K562 (cell line): ENCODE measurements around the gene IL23R. TPM values are rescaled to one million over a fixed set of nuclear protein-coding genes. Genes with fewer than 3 reads are reported as not detected.

ENCODE experiments used
- ATAC-seq: fragments of 200-7000 bp; cut with Tn5 transposase; 3 replicates; pipeline ENCODE4 v1.9.1; 2020; ENCODE audit warnings: moderate library complexity
- BruUV-seq: library from RNA; stranded (reverse); fragments of 400-500 nt; replicated peaks from 2 replicates; lab custom pipeline; 2021; lab: Mats Ljungman, UMichigan
- CTCF ChIA-PET: fragments of 300-600 bp; formaldehyde crosslinking; extraction: SDS; loops from one replicate; lab custom pipeline; 2021; ENCODE audit warnings: low intra/inter-chr PET ratio; lab: Yijun Ruan, JAX
- POLR2A ChIA-PET: fragments of 300-600, 350-650 bp; sonication (Branson Sonifier 250); formaldehyde crosslinking; extraction: SDS; loops from one replicate; lab custom pipeline; 2021; ENCODE audit warnings: antibody characterized with exemption, inconsistent platforms; lab: Yijun Ruan, JAX
- DNase-seq, 4 experiments: peaks; one replicate each; pipeline versions ENCODE4 v3.0.0 to v3.0.0-alpha.2; 2011 to 2018; ENCODE audit warnings: low spot score in 3 of 4, mixed read lengths in 3 of 4; ENCODE audit errors: extremely low read depth in 1 of 4
- FAIRE-seq: peaks from 2 replicates; lab custom pipeline; 2011; peaks lifted over from hg19 to GRCh38; lab: Jason Lieb, UNC
- H2AFZ ChIP-seq: 2 replicates; pipeline ENCODE4 v1.6.0; 2011; ENCODE audit warnings: low read depth, low read length, control low read depth, inconsistent platforms
- H3K27ac ChIP-seq: fragments of 200-600 bp; 3 replicates; pipeline ENCODE4 v1.8.0; 2011; ENCODE audit warnings: low read depth, mild to moderate bottlenecking, control low read depth, inconsistent platforms, low read length, moderate library complexity, mixed read lengths; ENCODE audit errors: extremely low read depth
- H3K27me3 ChIP-seq, 2 experiments: fragments of 300-600 bp in 1 of 2; 2 replicates in 1 of 2; 3 replicates in 1 of 2; pipeline versions ENCODE4 v1.6.0 to v1.8.0; 2011; ENCODE audit warnings: inconsistent platforms in 2 of 2, low read length in 2 of 2, mild to moderate bottlenecking in 1 of 2, mixed read lengths in 1 of 2, moderate library complexity in 1 of 2; ENCODE audit not compliant: control insufficient read depth in 2 of 2, insufficient read depth in 2 of 2
- H3K36me3 ChIP-seq: fragments of 300-600 bp; 3 replicates; pipeline ENCODE4 v1.8.0; 2011; ENCODE audit warnings: mild to moderate bottlenecking, low read length, inconsistent platforms; ENCODE audit not compliant: control insufficient read depth, insufficient read depth
- H3K4me1 ChIP-seq, 2 experiments: fragments of 200-600 bp in 1 of 2; replicated peaks in 1 of 2; 2 replicates in 1 of 2; 3 replicates in 1 of 2; pipeline versions ENCODE4 v1.5.1 to v1.8.0; 2011; ENCODE audit warnings: inconsistent platforms in 2 of 2, low read length in 2 of 2, mild to moderate bottlenecking in 1 of 2, mixed read lengths in 1 of 2, moderate library complexity in 1 of 2; ENCODE audit not compliant: control insufficient read depth in 2 of 2, insufficient read depth in 2 of 2
- H3K4me2 ChIP-seq: 2 replicates; pipeline ENCODE4 v1.6.1; 2011; ENCODE audit warnings: low read length, control low read depth, inconsistent platforms, mixed read lengths; ENCODE audit not compliant: insufficient read depth
- H3K4me3 ChIP-seq: fragments of 200-600 bp; sonication (generic), shearing (Covaris generic); 2 replicates; pipeline ENCODE4 v1.5.1; 2016; ENCODE audit warnings: control low read depth, inconsistent platforms
- H3K79me2 ChIP-seq: fragments of 200-600 bp; 3 replicates; pipeline ENCODE4 v1.8.0; 2011; ENCODE audit warnings: low read length, inconsistent platforms; ENCODE audit not compliant: control insufficient read depth, insufficient read depth
- H3K9ac ChIP-seq, 2 experiments: 2 replicates each; pipeline versions ENCODE4 v1.6.0 to v1.6.1; 2011; ENCODE audit warnings: low read depth in 2 of 2, low read length in 2 of 2, control low read depth in 1 of 2, inconsistent platforms in 1 of 2, mild to moderate bottlenecking in 1 of 2, mixed read lengths in 1 of 2; ENCODE audit not compliant: insufficient read depth in 1 of 2
- H3K9me1 ChIP-seq: one replicate; pipeline ENCODE4 v1.6.0; 2011; ENCODE audit warnings: inconsistent platforms, mild to moderate bottlenecking, low read length, moderate library complexity; ENCODE audit not compliant: control insufficient read depth, insufficient read depth
- H3K9me3 ChIP-seq: replicated peaks from 2 replicates; pipeline ENCODE4 v1.5.1; 2011; ENCODE audit warnings: low read depth, low read length, inconsistent platforms; ENCODE audit not compliant: control insufficient read depth, insufficient read depth
- H4K20me1 ChIP-seq: replicated peaks from 2 replicates; pipeline ENCODE4 v1.6.1; 2011; ENCODE audit warnings: low read length, inconsistent platforms, mixed read lengths; ENCODE audit not compliant: control insufficient read depth, insufficient read depth
- C11orf30 ChIP-seq: fragments of 450-650 bp; IDR thresholded peaks from 2 replicates; pipeline ENCODE4 v1.6.1; 2016; ENCODE audit warnings: low read depth, mild to moderate bottlenecking
- CEBPB ChIP-seq: fragments of 450-650 bp; IDR thresholded peaks from 2 replicates; pipeline ENCODE4 v1.6.1; 2016; ENCODE audit warnings: missing genetic modification characterization, missing compliant biosample characterization
- HLTF ChIP-seq: fragments of 450-650 bp; IDR thresholded peaks from 2 replicates; pipeline ENCODE4 v1.6.1; 2016
- KDM1A ChIP-seq, 2 experiments: fragments of 450-650 bp; IDR thresholded peaks; 2 replicates each; pipeline ENCODE4 v1.6.1; 2016; ENCODE audit warnings: mild to moderate bottlenecking in 2 of 2
- KDM2B ChIP-seq: fragments of 250-450 bp; sonication (Bioruptor Pico); IDR thresholded peaks from 2 replicates; pipeline ENCODE4 v1.8.0; 2021; ENCODE audit warnings: mild to moderate bottlenecking, moderate library complexity
- LCOR ChIP-seq: sonication (generic); formaldehyde crosslinking; IDR thresholded peaks from 2 replicates; pipeline ENCODE4 v1.8.0; 2022; ENCODE audit warnings: mild to moderate bottlenecking, missing genetic modification reagents
- MAFG ChIP-seq: fragments of 450-650 bp; conservative IDR thresholded peaks from 2 replicates; pipeline ENCODE4 v1.6.1; 2016; ENCODE audit warnings: missing genetic modification characterization, missing compliant biosample characterization
- MECOM ChIP-seq: fragments of 250-450 bp; sonication (Bioruptor Pico); IDR thresholded peaks from 2 replicates; pipeline ENCODE4 v1.8.0; 2022; ENCODE audit warnings: inconsistent platforms
- MYBL2 ChIP-seq, 2 experiments: fragments of 450-650 bp in 1 of 2; sonication (generic) in 1 of 2; formaldehyde crosslinking in 1 of 2; IDR thresholded peaks; 2 replicates each; pipeline versions ENCODE4 v1.6.1 to v1.8.1; 2017 to 2022; ENCODE audit warnings: borderline replicate concordance in 1 of 2, inconsistent platforms in 1 of 2, low read depth in 1 of 2, mild to moderate bottlenecking in 1 of 2, missing genetic modification reagents in 1 of 2, moderate library complexity in 1 of 2
- POLR2B ChIP-seq: fragments of 450-650 bp; IDR thresholded peaks from 2 replicates; pipeline ENCODE4 v1.6.1; 2018; ENCODE audit warnings: low read depth; ENCODE audit not compliant: partially characterized antibody
- ZNF143 ChIP-seq: sonication (generic); formaldehyde crosslinking; IDR thresholded peaks from 2 replicates; pipeline ENCODE4 v1.9.0; 2022; ENCODE audit warnings: mild to moderate bottlenecking, missing genetic modification reagents
- ZNF263 ChIP-seq: sonication (generic); formaldehyde crosslinking; IDR thresholded peaks from 2 replicates; pipeline ENCODE4 v1.8.0; 2022; ENCODE audit warnings: mild to moderate bottlenecking, missing genetic modification reagents, borderline replicate concordance
- ZNF316 ChIP-seq: fragments of 450-650 bp; IDR thresholded peaks from 2 replicates; pipeline ENCODE4 v1.6.1; 2016
- WGBS: fragments of 100-300 bp; shearing (Covaris generic); methylation state at CpG from one replicate; pipeline ENCODE4 v1.1.6; 2016; ENCODE audit warnings: low coverage, mixed read lengths; ENCODE audit not compliant: insufficient coverage; ENCODE audit errors: missing lambda C conversion rate; 5-methylcytosine and 5-hydroxymethylcytosine counted together
- in situ Hi-C: fragments of 300-500 bp; cut with MboI; formaldehyde crosslinking; loops from 4 replicates; pipeline ENCODE4 v1.15.0; 2018; ENCODE audit warnings: inconsistent platforms, mixed read lengths
- intact Hi-C: fragments of 100-400 bp; cut with micrococcal nuclease; formaldehyde crosslinking; loops from 2 replicates; pipeline ENCODE4 v1.14.2; 2022
- polyA plus RNA-seq, 8 experiments: library from polyadenylated mRNA; depleted of rRNA in 4 of 8; stranded (reverse) in 5 of 8; unstranded in 3 of 8; fragments of >200 nt; fragmentation: Nextera tagmentation in 2 of 8; fragmentation: Illumina TruSeq in 1 of 8; extraction: Ambion mirVana in 2 of 8; extraction: Trizol in 1 of 8; gene quantifications; 2 replicates each; pipeline versions ENCODE4 v1.2.1 to v1.2.3, GENCODE V29; 2011 to 2014; ENCODE audit warnings: inconsistent platforms in 1 of 8, missing spikeins in 1 of 8
- total RNA-seq, 7 experiments: library from RNA; depleted of rRNA in 6 of 7; stranded (reverse); fragments of >200 nt in 6 of 7; fragmentation: Illumina TruSeq in 2 of 7; extraction: Trizol in 2 of 7; gene quantifications; 2 replicates each; pipeline versions ENCODE4 v1.2.1 to v1.2.3, GENCODE V29; 2011 to 2021; ENCODE audit warnings: low replicate concordance in 1 of 7
- TF ChIP-seq, protein P1 (sequence below), 2 experiments: fragments of 450-650 bp; IDR thresholded peaks; 2 replicates each; pipeline ENCODE4 v1.6.1; 2016
- TF ChIP-seq, protein P2 (sequence below): fragments of 250-450 bp; sonication (Bioruptor Pico); IDR thresholded peaks from 2 replicates; pipeline ENCODE4 v1.4.0; 2020

The IL23R gene
- total and polyA plus RNA-seq, 9 of the 15 experiments (the other 6 are each of a cell fraction or from before 2014, with no cell fraction given) = 4.4 to 52.7 (median 22.8) TPM

DNA sequence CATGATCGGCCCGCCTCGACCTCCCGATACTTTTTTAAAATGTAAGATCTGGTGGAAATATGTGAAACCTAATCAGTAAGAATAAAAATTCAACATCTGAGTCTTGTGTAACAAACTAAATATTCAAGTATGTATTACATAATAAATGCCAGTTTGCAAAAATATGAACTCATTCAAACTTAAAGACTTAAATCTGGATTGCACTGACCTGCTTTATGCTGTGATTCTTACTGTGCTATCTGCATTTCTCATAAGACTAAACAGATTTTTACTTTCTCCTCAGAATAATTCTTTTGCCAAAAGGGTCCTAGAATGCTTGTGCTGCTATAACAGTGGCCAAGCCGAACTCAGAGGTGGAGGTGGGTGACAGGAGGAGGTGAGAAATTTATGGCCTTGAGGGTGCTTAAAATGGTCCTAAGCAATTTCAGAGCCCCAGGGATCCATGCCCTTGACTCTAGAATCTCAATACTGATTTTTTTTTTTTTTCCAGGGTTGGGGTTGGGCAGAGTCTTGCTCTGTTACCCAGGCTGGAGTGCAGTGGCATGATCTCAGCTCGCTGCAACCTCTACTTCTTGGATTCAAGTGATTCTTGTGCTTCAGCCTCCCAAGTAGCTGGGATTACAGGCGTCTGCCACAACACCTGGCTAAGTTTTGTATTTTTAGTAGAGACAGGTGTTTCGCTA is 38.2 kb downstream of the IL23R start:
- 60% methylated on average over 8 of the region's 8 CpGs for WGBS
- no peak for DNase-seq
- no TSS peak for BruUV-seq
- ATAC-seq = no peak
- TF ChIP-seq LCOR (CRISPR knock-in tag) = no peak
- TF ChIP-seq MAFG (tag) = peak; percentile 43; the same call in 1 of the 2 replicates
- TF ChIP-seq, protein P1, sequence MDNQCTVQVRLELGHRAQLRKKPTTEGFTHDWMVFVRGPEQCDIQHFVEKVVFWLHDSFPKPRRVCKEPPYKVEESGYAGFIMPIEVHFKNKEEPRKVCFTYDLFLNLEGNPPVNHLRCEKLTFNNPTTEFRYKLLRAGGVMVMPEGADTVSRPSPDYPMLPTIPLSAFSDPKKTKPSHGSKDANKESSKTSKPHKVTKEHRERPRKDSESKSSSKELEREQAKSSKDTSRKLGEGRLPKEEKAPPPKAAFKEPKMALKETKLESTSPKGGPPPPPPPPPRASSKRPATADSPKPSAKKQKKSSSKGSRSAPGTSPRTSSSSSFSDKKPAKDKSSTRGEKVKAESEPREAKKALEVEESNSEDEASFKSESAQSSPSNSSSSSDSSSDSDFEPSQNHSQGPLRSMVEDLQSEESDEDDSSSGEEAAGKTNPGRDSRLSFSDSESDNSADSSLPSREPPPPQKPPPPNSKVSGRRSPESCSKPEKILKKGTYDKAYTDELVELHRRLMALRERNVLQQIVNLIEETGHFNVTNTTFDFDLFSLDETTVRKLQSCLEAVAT (IDR thresholded peaks at IDR 0.05) = no peak
- peak; percentile 57 for TF ChIP-seq ZNF316
- no peak for TF ChIP-seq HLTF
- TF ChIP-seq MYBL2 (IDR thresholded peaks at IDR 0.05; ENCODE audit: low read depth) = no peak
- no peak for TF ChIP-seq MYBL2 (CRISPR knock-in tag; IDR thresholded peaks at IDR 0.05; ENCODE audit: borderline replicate concordance)
- peak; percentile 45; the same call in 1 of the 2 replicates for TF ChIP-seq CEBPB (tag)
- TF ChIP-seq KDM2B = no peak
- peak; percentile 35 for TF ChIP-seq C11orf30
- TF ChIP-seq ZNF263 = no peak
- TF ChIP-seq, protein P2, sequence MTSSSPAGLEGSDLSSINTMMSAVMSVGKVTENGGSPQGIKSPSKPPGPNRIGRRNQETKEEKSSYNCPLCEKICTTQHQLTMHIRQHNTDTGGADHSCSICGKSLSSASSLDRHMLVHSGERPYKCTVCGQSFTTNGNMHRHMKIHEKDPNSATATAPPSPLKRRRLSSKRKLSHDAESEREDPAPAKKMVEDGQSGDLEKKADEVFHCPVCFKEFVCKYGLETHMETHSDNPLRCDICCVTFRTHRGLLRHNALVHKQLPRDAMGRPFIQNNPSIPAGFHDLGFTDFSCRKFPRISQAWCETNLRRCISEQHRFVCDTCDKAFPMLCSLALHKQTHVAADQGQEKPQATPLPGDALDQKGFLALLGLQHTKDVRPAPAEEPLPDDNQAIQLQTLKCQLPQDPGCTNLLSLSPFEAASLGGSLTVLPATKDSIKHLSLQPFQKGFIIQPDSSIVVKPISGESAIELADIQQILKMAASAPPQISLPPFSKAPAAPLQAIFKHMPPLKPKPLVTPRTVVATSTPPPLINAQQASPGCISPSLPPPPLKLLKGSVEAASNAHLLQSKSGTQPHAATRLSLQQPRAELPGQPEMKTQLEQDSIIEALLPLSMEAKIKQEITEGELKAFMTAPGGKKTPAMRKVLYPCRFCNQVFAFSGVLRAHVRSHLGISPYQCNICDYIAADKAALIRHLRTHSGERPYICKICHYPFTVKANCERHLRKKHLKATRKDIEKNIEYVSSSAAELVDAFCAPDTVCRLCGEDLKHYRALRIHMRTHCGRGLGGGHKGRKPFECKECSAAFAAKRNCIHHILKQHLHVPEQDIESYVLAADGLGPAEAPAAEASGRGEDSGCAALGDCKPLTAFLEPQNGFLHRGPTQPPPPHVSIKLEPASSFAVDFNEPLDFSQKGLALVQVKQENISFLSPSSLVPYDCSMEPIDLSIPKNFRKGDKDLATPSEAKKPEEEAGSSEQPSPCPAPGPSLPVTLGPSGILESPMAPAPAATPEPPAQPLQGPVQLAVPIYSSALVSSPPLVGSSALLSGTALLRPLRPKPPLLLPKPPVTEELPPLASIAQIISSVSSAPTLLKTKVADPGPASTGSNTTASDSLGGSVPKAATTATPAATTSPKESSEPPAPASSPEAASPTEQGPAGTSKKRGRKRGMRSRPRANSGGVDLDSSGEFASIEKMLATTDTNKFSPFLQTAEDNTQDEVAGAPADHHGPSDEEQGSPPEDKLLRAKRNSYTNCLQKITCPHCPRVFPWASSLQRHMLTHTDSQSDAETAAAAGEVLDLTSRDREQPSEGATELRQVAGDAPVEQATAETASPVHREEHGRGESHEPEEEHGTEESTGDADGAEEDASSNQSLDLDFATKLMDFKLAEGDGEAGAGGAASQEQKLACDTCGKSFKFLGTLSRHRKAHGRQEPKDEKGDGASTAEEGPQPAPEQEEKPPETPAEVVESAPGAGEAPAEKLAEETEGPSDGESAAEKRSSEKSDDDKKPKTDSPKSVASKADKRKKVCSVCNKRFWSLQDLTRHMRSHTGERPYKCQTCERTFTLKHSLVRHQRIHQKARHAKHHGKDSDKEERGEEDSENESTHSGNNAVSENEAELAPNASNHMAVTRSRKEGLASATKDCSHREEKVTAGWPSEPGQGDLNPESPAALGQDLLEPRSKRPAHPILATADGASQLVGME (CRISPR knock-in tag) = no peak
- no peak for TF ChIP-seq ZNF143 (CRISPR knock-in tag)
- peak; percentile 72 to 82; a peak in 3 of 4 replicates for TF ChIP-seq KDM1A (IDR thresholded peaks at IDR 0.05)
- TF ChIP-seq MECOM (CRISPR knock-in tag) = no peak
- TF ChIP-seq POLR2B = no peak
- H3K9ac ChIP-seq = no peak overlapping the region
- FAIRE-seq = no peak
- in situ Hi-C loops = no loop called here
- no peaks in the 10 kb centered on the region; the same call in 1 of the 2 replicates for H4K20me1 ChIP-seq
- intact Hi-C loops = no loop called here
- H3K4me3 ChIP-seq = no peak overlapping the region
- no peak overlapping the region for H2AFZ ChIP-seq
- no peak overlapping the region for H3K4me2 ChIP-seq
- H3K79me2 ChIP-seq = peaks cover 23% of the 10 kb centered on the region
- POLR2A ChIA-PET = no interaction called here
- no peaks in the 10 kb centered on the region for H3K4me1 ChIP-seq
- H3K27ac ChIP-seq = no peak overlapping the region
- H3K9me1 ChIP-seq = no peaks in the 10 kb centered on the region
- 0 out of 3 replicates have a peak, but pooled peaks cover under 1% of the 10 kb centered on the region for H3K36me3 ChIP-seq
- H3K27me3 ChIP-seq = no peaks in the 10 kb centered on the region
- CTCF ChIA-PET = no interaction called here
- H3K9me3 ChIP-seq = no peaks in the 10 kb centered on the region
